K562 (cell line): ENCODE results near the gene PTCH1.

Experiments used
- MCM3 ChIP-seq: fragments of 450-650 bp; IDR thresholded peaks from 2 replicates; pipeline ENCODE4 v1.6.1; 2016
- POLR2AphosphoS2 ChIP-seq: IDR thresholded peaks from 2 replicates; pipeline ENCODE4 v1.6.1; 2012; ENCODE audit warnings: low read length, improper control_type of control experiment
- RAD21 ChIP-seq, 2 experiments: fragments of 250-450 bp in 1 of 2; fragments of 450-650 bp in 1 of 2; sonication (Bioruptor Pico) in 1 of 2; formaldehyde crosslinking in 1 of 2; IDR thresholded peaks in 1 of 2; conservative IDR thresholded peaks in 1 of 2; 2 replicates each; pipeline versions ENCODE4 v1.4.0 to v1.8.0; 2020 to 2022; ENCODE audit warnings: mild to moderate bottlenecking in 2 of 2, moderate library complexity in 1 of 2
- SUPT5H ChIP-seq: fragments of 450-650 bp; IDR thresholded peaks from 2 replicates; pipeline ENCODE4 v1.6.1; 2016
- ZNF436 ChIP-seq: fragments of 250-450, 450-650 bp; sonication (Bioruptor Pico); formaldehyde crosslinking; IDR thresholded peaks from 2 replicates; pipeline ENCODE4 v1.7.0; 2020; ENCODE audit warnings: mild to moderate bottlenecking

DNA sequence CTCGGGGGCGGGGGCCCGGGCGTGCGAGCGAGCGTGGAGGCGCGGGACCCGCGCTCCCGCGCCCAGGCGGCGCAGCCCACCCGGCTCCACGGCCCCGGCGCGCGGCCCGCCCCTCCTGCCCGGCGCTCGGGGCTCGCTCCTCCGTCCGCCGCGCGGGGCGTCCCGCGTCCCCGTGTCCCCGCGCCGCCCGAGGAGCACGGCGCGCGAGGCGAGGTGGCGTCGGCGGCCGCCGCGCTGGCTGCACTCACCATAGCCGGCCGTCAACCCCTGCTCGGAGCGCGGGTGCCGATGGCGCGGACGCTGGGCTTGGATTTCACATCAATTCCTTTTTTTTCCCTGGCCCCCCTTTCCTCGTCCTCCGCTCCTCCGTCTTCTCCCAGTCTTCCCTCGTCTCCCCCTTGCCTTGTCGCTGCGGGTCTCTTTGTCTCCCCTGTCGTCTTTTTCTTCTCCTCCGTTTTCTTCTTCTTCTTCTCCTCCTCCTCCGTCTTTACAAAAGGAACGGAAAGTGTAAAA, 494 bp downstream of the PTCH1 start:
- TF ChIP-seq ZNF436 (CRISPR knock-in tag) (no peak), MCM3 (no peak), POLR2AphosphoS2 (no peak), RAD21 (CRISPR knock-in tag; conservative IDR thresholded peaks at IDR 0.05 in 1 of 2, IDR thresholded peaks at IDR 0.05 in 1 of 2) (no peak), SUPT5H (no peak; the same call in 1 of the 2 replicates)
